ENCODE measurements around the gene EPB41L4B.

The EPB41L4B gene

GRCh38 chr9:109302606-109303005 is 18.3 kb downstream of the EPB41L4B start:
- Histone ChIP-seq H3K79me2 (ENCODE audit: low read length) (peaks cover 37% of the 10 kb centered on the region), H3K27me3 (ENCODE audit: low read depth, low read length) (no peaks in the 10 kb centered on the region), H3K9me3 (ENCODE audit: insufficient read depth, low read length) (no peaks in the 10 kb centered on the region), H3K9ac (ENCODE audit: low read length) (no peak overlapping the region), H3K4me2 (ENCODE audit: low read length) (no peak overlapping the region), H2AFZ (ENCODE audit: low read depth, low read length) (no peak overlapping the region), H4K20me1 (ENCODE audit: insufficient read depth, low read length) (peaks cover 4% of the 10 kb centered on the region; the same call in 1 of the 2 replicates), H3K36me3 (replicated peaks; ENCODE audit: low read depth, low read length) (no peaks in the 10 kb centered on the region), H3K27ac (ENCODE audit: low read length) (no peak overlapping the region), H3K4me1 (ENCODE audit: low read length) (no peaks in the 10 kb centered on the region), H3K4me3 (ENCODE audit: low read length) (no peak overlapping the region)
- TF ChIP-seq, protein P1, sequence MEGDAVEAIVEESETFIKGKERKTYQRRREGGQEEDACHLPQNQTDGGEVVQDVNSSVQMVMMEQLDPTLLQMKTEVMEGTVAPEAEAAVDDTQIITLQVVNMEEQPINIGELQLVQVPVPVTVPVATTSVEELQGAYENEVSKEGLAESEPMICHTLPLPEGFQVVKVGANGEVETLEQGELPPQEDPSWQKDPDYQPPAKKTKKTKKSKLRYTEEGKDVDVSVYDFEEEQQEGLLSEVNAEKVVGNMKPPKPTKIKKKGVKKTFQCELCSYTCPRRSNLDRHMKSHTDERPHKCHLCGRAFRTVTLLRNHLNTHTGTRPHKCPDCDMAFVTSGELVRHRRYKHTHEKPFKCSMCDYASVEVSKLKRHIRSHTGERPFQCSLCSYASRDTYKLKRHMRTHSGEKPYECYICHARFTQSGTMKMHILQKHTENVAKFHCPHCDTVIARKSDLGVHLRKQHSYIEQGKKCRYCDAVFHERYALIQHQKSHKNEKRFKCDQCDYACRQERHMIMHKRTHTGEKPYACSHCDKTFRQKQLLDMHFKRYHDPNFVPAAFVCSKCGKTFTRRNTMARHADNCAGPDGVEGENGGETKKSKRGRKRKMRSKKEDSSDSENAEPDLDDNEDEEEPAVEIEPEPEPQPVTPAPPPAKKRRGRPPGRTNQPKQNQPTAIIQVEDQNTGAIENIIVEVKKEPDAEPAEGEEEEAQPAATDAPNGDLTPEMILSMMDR (IDR thresholded peaks at IDR 0.05; ENCODE audit: low read depth, low read length) = no peak
- TF ChIP-seq EZH2phosphoT487 (IDR thresholded peaks at IDR 0.05; ENCODE audit: low read depth) = no peak

DNA sequence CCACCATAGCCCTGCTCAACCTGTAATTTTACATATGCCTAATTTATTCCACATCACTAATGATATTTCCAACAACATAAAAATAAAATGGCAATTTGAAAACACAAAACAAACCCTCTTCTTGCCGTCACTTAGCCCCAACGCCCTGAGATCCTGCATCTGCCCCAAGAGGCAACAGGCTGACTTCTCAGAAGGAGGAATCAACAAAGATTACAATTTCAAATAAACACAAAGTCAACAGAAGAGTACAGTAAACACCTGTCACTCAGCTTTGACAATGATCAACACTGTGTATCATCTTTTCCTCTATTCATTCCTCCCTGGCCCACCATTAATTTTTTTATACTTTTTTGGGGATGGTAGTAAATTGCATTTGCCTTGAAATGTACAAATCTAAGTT is 19.8 kb downstream of the EPB41L4B start:
- Histone ChIP-seq H3K27me3 (ENCODE audit: low read depth, low read length) (no peaks in the 10 kb centered on the region), H3K4me1 (ENCODE audit: low read length) (no peaks in the 10 kb centered on the region), H3K27ac (ENCODE audit: low read length) (no peak overlapping the region), H3K9ac (ENCODE audit: low read length) (no peak overlapping the region), H3K9me3 (ENCODE audit: insufficient read depth, low read length) (no peaks in the 10 kb centered on the region), H4K20me1 (ENCODE audit: insufficient read depth, low read length) (peaks cover 3% of the 10 kb centered on the region; the same call in 1 of the 2 replicates), H3K4me2 (ENCODE audit: low read length) (no peak overlapping the region), H3K79me2 (ENCODE audit: low read length) (peaks cover 44% of the 10 kb centered on the region), H2AFZ (ENCODE audit: low read depth, low read length) (no peak overlapping the region), H3K36me3 (replicated peaks; ENCODE audit: low read depth, low read length) (no peaks in the 10 kb centered on the region), H3K4me3 (ENCODE audit: low read length) (no peak overlapping the region)
- no peak for TF ChIP-seq EZH2phosphoT487 (IDR thresholded peaks at IDR 0.05; ENCODE audit: low read depth)
- TF ChIP-seq, protein P1 (IDR thresholded peaks at IDR 0.05; ENCODE audit: low read depth, low read length) = no peak

DNA sequence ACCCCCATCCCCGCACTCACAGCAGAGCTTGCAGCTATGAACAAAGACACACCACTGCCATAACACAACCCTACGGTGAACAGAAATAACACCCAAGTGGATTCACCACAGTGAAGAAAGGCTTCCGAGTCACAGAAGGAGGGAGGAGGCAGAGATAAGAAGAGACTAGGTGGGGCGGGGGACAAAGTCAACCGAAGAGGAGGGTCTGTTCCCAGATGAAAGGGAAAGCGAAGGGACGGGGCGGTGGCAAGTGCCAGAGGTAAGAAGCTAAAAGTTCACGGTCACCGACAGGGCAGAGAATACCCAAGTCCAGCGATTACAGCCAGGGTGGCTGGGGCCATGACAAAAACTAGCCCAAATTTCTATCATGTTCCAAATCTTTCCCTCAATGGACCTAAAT is 21.0 kb downstream of the EPB41L4B start:
- no peaks in the 10 kb centered on the region for H3K9me3 ChIP-seq (ENCODE audit: insufficient read depth, low read length)
- no peaks in the 10 kb centered on the region for H3K36me3 ChIP-seq (replicated peaks; ENCODE audit: low read depth, low read length)
- peaks cover 54% of the 10 kb centered on the region for H3K79me2 ChIP-seq (ENCODE audit: low read length)
- H3K9ac ChIP-seq (ENCODE audit: low read length) = no peak overlapping the region
- no peak overlapping the region for H3K27ac ChIP-seq (ENCODE audit: low read length)
- H3K4me1 ChIP-seq (ENCODE audit: low read length) = no peaks in the 10 kb centered on the region
- H3K4me3 ChIP-seq (ENCODE audit: low read length) = no peak overlapping the region
- peaks cover 6% of the 10 kb centered on the region; the same call in 1 of the 2 replicates for H4K20me1 ChIP-seq (ENCODE audit: insufficient read depth, low read length)
- H3K4me2 ChIP-seq (ENCODE audit: low read length) = no peak overlapping the region
- no peaks in the 10 kb centered on the region for H3K27me3 ChIP-seq (ENCODE audit: low read depth, low read length)
- TF ChIP-seq, protein P1 (IDR thresholded peaks at IDR 0.05; ENCODE audit: low read depth, low read length) = no peak
- TF ChIP-seq EZH2phosphoT487 (IDR thresholded peaks at IDR 0.05; ENCODE audit: low read depth) = no peak
- no peak overlapping the region for H2AFZ ChIP-seq (ENCODE audit: low read depth, low read length)

GRCh38 chr9:109297899-109298298 is 23.0 kb downstream of the EPB41L4B start:
- Histone ChIP-seq H3K4me1 (ENCODE audit: low read length) (no peaks in the 10 kb centered on the region), H2AFZ (ENCODE audit: low read depth, low read length) (no peak overlapping the region), H4K20me1 (ENCODE audit: insufficient read depth, low read length) (peaks cover 8% of the 10 kb centered on the region; the same call in 1 of the 2 replicates), H3K36me3 (replicated peaks; ENCODE audit: low read depth, low read length) (no peaks in the 10 kb centered on the region), H3K27me3 (ENCODE audit: low read depth, low read length) (no peaks in the 10 kb centered on the region), H3K9me3 (ENCODE audit: insufficient read depth, low read length) (no peaks in the 10 kb centered on the region), H3K79me2 (ENCODE audit: low read length) (peaks cover 58% of the 10 kb centered on the region), H3K9ac (ENCODE audit: low read length) (no peak overlapping the region), H3K4me2 (ENCODE audit: low read length) (no peak overlapping the region), H3K4me3 (ENCODE audit: low read length) (no peak overlapping the region), H3K27ac (ENCODE audit: low read length) (no peak overlapping the region)
- TF ChIP-seq, protein P1 (IDR thresholded peaks at IDR 0.05; ENCODE audit: low read depth, low read length) = no peak
- no peak for TF ChIP-seq EZH2phosphoT487 (IDR thresholded peaks at IDR 0.05; ENCODE audit: low read depth)
